ENCODE measurements around the gene TNFSF18.

- TF ChIP-seq CTCF (IDR thresholded peaks at IDR 0.05; ENCODE audit: insufficient read depth, low read length) (no peak), POLR2AphosphoS5 (IDR thresholded peaks at IDR 0.05; ENCODE audit: low read depth) (no peak), GABPA (IDR thresholded peaks at IDR 0.05; ENCODE audit: low read depth) (no peak), SPI1 (IDR thresholded peaks at IDR 0.05; ENCODE audit: borderline replicate concordance, low read depth) (no peak)
Measured at GRCh38 chr1:173044656-173045055, 6.1 kb downstream of the TNFSF18 start.

Measured in HL-60 (cell line).